SH-SY5Y (cell line): Measurements from ENCODE around the gene SLIT1.

Source experiments
- GATA2 ChIP-seq: IDR thresholded peaks from 2 replicates; pipeline ENCODE4 v1.6.1; 2011; ENCODE audit warnings: mild to moderate bottlenecking, low read depth, low read length
- GATA3 ChIP-seq: IDR thresholded peaks from 2 replicates; pipeline ENCODE4 v1.6.1; 2011; ENCODE audit warnings: low read depth, mild to moderate bottlenecking, low read length, moderate library complexity

DNA sequence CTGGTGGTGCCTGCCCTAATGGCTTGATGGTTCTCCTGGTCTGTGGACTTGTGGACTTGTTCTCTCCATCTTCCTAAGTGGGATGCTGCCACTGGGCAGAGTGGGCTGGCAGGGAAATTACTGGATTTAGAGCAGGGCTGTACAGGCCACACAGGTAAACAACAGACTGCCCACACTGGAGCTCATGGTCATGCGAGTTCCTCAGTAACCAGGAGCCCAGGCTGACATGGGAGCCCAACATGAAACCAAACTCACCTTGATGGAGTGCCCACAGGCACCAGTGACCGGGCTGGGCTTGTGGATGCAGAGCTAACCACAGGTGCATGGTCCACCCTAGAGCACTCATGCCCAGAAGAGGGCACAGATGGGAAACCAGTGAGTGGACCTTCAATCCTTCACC is 116.7 kb downstream of the SLIT1 start:
- TF ChIP-seq GATA3 (no peak), GATA2 (no peak)
